CD4-positive, CD25-positive, alpha-beta regulatory T cell (primary cell): ENCODE measurements around the gene HSD17B4. TPM values are rescaled to one million over a fixed set of nuclear protein-coding genes. Genes with fewer than 3 reads are reported as not detected.
A peak's percentile ranks its signal among the peaks of the same experiment; 100 is the strongest.
"Not testable (repeated sequence)": the region's sequence is repeated elsewhere in the genome, so short reads cannot be mapped to it uniquely, and the experiment has no call there.

ENCODE experiments used
- ATAC-seq, 2 donors: fragments of 150-1000 bp; cut with Tn5 transposase; one replicate each; pipeline ENCODE4 v1.10.0; 2021; ENCODE audit warnings: low read depth in 2 of 2, moderate number of reproducible peaks in 2 of 2, moderate library complexity in 1 of 2
- DNase-seq, 3 donors: peaks; one replicate each; pipeline versions ENCODE4 v3.0.0 to v3.0.0-alpha.2; 2012 to 2022; ENCODE audit warnings: mixed read lengths in 1 of 3
- H3K27ac ChIP-seq: one replicate; pipeline ENCODE4 v1.7.0; 2013; ENCODE audit warnings: mild to moderate bottlenecking, low read length; ENCODE audit not compliant: insufficient read depth, poor library complexity, severe bottlenecking
- H3K27me3 ChIP-seq: one replicate; pipeline ENCODE4 v1.7.0; 2013; ENCODE audit warnings: low read length; ENCODE audit not compliant: control insufficient read depth, insufficient read depth
- H3K36me3 ChIP-seq: one replicate; pipeline ENCODE4 v1.7.0; 2013; ENCODE audit warnings: mild to moderate bottlenecking, low read length, moderate library complexity; ENCODE audit not compliant: control insufficient read depth, insufficient read depth
- H3K4me1 ChIP-seq: 2 replicates; pipeline ENCODE4 v1.7.0; 2013; ENCODE audit warnings: mild to moderate bottlenecking, low read length; ENCODE audit not compliant: insufficient read depth, control insufficient read depth, poor library complexity, severe bottlenecking
- H3K4me3 ChIP-seq: one replicate; pipeline ENCODE4 v1.7.0; 2013; ENCODE audit warnings: low read depth, mild to moderate bottlenecking, low read length, moderate library complexity
- H3K9me3 ChIP-seq, 2 experiments: 1 replicate in 1 of 2; 2 replicates in 1 of 2; pipeline ENCODE4 v1.7.0; 2013; ENCODE audit warnings: low read length in 2 of 2, mild to moderate bottlenecking in 1 of 2, moderate library complexity in 1 of 2; ENCODE audit not compliant: control insufficient read depth in 2 of 2
- H3K27ac Mint-ChIP-seq, 3 donors: one replicate each; pipeline ENCODE4 v1.8.0; 2020 to 2022; ENCODE audit warnings: mild to moderate bottlenecking in 3 of 3, mixed read lengths in 3 of 3, moderate library complexity in 2 of 3
- H3K27me3 Mint-ChIP-seq: one replicate; pipeline ENCODE4 v1.8.0; 2022; ENCODE audit warnings: mild to moderate bottlenecking, mixed read lengths
- H3K36me3 Mint-ChIP-seq: one replicate; pipeline ENCODE4 v1.8.0; 2020; ENCODE audit warnings: mixed read lengths
- H3K4me1 Mint-ChIP-seq, 4 donors: one replicate each; pipeline ENCODE4 v1.8.0; 2020 to 2022; ENCODE audit warnings: mixed read lengths in 4 of 4, mild to moderate bottlenecking in 1 of 4
- H3K4me3 Mint-ChIP-seq, 4 donors: one replicate each; pipeline ENCODE4 v1.8.0; 2020 to 2022; ENCODE audit warnings: mild to moderate bottlenecking in 4 of 4, mixed read lengths in 4 of 4, moderate library complexity in 3 of 4
- H3K9me3 Mint-ChIP-seq, 7 donors: one replicate each; pipeline ENCODE4 v1.8.0; 2020 to 2022; ENCODE audit warnings: mixed read lengths in 7 of 7, mild to moderate bottlenecking in 3 of 7, moderate library complexity in 2 of 7
- polyA plus RNA-seq, 4 donors: library from polyadenylated mRNA; unstranded; fragments of 300-500 nt; fragmentation: Illumina TruSeq; gene quantifications; one replicate each; pipeline ENCODE4 v1.2.3, GENCODE V29; 2021
- total RNA-seq: library from RNA; stranded (reverse); gene quantifications from one replicate; pipeline ENCODE4 v1.2.3, GENCODE V29; 2022

HSD17B4 gene
- total and polyA plus RNA-seq, 5 donors from 2014 or later, result 31.3 to 73.3 (median 37.2) TPM

- DNase-seq (no peak), ATAC-seq (no peak)
- H3K27ac ChIP-seq, result no peak overlapping the region
- no peak overlapping the region for H3K4me3 Mint-ChIP-seq
- no peak overlapping the region for H3K27ac Mint-ChIP-seq
- H3K36me3 ChIP-seq, result peaks cover 19% of the 10 kb centered on the region
- no peaks in the 10 kb centered on the region for H3K4me1 ChIP-seq
- H3K4me3 ChIP-seq, result no peak overlapping the region
- H3K27me3 Mint-ChIP-seq, result no peaks in the 10 kb centered on the region
- H3K9me3 ChIP-seq, result no peaks in the 10 kb centered on the region
- peaks cover 0 to 5% (median under 1%) of the 10 kb centered on the region in 4 donors for H3K4me1 Mint-ChIP-seq
- no peaks in the 10 kb centered on the region for H3K27me3 ChIP-seq
- H3K9me3 Mint-ChIP-seq, result peaks cover 0 to 5% (median 0%) of the 10 kb centered on the region in 7 donors
- peaks cover 67% of the 10 kb centered on the region for H3K36me3 Mint-ChIP-seq
Measured at GRCh38 chr5:119512277-119512676, 60.0 kb downstream of the HSD17B4 start.

GRCh38 chr5:119515192-119515591 lies 62.9 kb downstream of the HSD17B4 start:
- Histone ChIP-seq H3K4me1 (no peaks in the 10 kb centered on the region), H3K36me3 (peaks cover 10% of the 10 kb centered on the region), H3K4me3 (no peak overlapping the region), H3K27me3 (no peaks in the 10 kb centered on the region), H3K9me3 (no peaks in the 10 kb centered on the region), H3K27ac (no peak overlapping the region)
- Mint-ChIP-seq H3K36me3 (peaks cover 61% of the 10 kb centered on the region), H3K9me3 (peaks cover 0 to 5% (median 0%) of the 10 kb centered on the region in 7 donors), H3K27me3 (no peaks in the 10 kb centered on the region), H3K4me1 (peaks cover 0 to 5% (median 0%) of the 10 kb centered on the region in 4 donors), H3K4me3 (no peak overlapping the region), H3K27ac (peak overlapping the region in 1 of 3 donors; percentile 66)
- DNase-seq, result no peak
- no peak for ATAC-seq

GRCh38 chr5:119517115-119517514 lies 64.8 kb downstream of the HSD17B4 start:
- ATAC-seq, H3K9me3 Mint-ChIP-seq, H3K27ac Mint-ChIP-seq, H3K27me3 ChIP-seq, H3K27me3 Mint-ChIP-seq, H3K9me3 ChIP-seq, H3K4me1 ChIP-seq, H3K27ac ChIP-seq, H3K36me3 ChIP-seq, H3K4me3 Mint-ChIP-seq, DNase-seq, H3K4me3 ChIP-seq, H3K4me1 Mint-ChIP-seq: not testable (repeated sequence)
- H3K36me3 Mint-ChIP-seq, result peaks cover 56% of the 10 kb centered on the region

GRCh38 chr5:119521232-119521631 lies 68.9 kb downstream of the HSD17B4 start:
- no peak overlapping the region for H3K4me3 Mint-ChIP-seq
- no peak overlapping the region for H3K27ac Mint-ChIP-seq
- H3K4me1 ChIP-seq, result no peaks in the 10 kb centered on the region
- peaks cover 0 to 6% (median 1%) of the 10 kb centered on the region in 7 donors for H3K9me3 Mint-ChIP-seq
- no peaks in the 10 kb centered on the region for H3K27me3 Mint-ChIP-seq
- peaks cover 3% of the 10 kb centered on the region for H3K36me3 ChIP-seq
- H3K27me3 ChIP-seq, result no peaks in the 10 kb centered on the region
- H3K27ac ChIP-seq, result no peak overlapping the region
- no peaks in the 10 kb centered on the region for H3K9me3 ChIP-seq
- ATAC-seq (no peak), DNase-seq (no peak)
- peaks cover 40% of the 10 kb centered on the region for H3K36me3 Mint-ChIP-seq
- peaks cover 0 to 5% (median under 1%) of the 10 kb centered on the region in 4 donors for H3K4me1 Mint-ChIP-seq
- H3K4me3 ChIP-seq, result no peak overlapping the region

GRCh38 chr5:119522841-119523240 lies 70.5 kb downstream of the HSD17B4 start:
- Histone ChIP-seq H3K9me3 (no peaks in the 10 kb centered on the region), H3K4me1 (no peaks in the 10 kb centered on the region), H3K27me3 (no peaks in the 10 kb centered on the region), H3K4me3 (no peak overlapping the region), H3K36me3 (peaks cover 11% of the 10 kb centered on the region), H3K27ac (no peak overlapping the region)
- Mint-ChIP-seq H3K4me3 (no peak overlapping the region), H3K27ac (peak overlapping the region in 1 of 3 donors; percentile 63), H3K9me3 (peaks cover 0 to 6% (median 1%) of the 10 kb centered on the region in 7 donors), H3K4me1 (peaks cover 0 to 2% (median 0%) of the 10 kb centered on the region in 4 donors), H3K27me3 (no peaks in the 10 kb centered on the region), H3K36me3 (peaks cover 37% of the 10 kb centered on the region)
- ATAC-seq (no peak), DNase-seq (no peak)

- Mint-ChIP-seq H3K4me3 (no peak overlapping the region), H3K36me3 (peaks cover 32% of the 10 kb centered on the region), H3K4me1 (peaks cover 0 to 2% (median 0%) of the 10 kb centered on the region in 4 donors), H3K27ac (no peak overlapping the region), H3K9me3 (peaks cover 0 to 6% (median 1%) of the 10 kb centered on the region in 7 donors), H3K27me3 (no peaks in the 10 kb centered on the region)
- DNase-seq (no peak), ATAC-seq (no peak)
- Histone ChIP-seq H3K4me1 (no peaks in the 10 kb centered on the region), H3K27ac (no peak overlapping the region), H3K27me3 (no peaks in the 10 kb centered on the region), H3K9me3 (no peaks in the 10 kb centered on the region), H3K36me3 (peaks cover 16% of the 10 kb centered on the region), H3K4me3 (no peak overlapping the region)
Measured at GRCh38 chr5:119524485-119524884, 72.2 kb downstream of the HSD17B4 start.

GRCh38 chr5:119527351-119527750 lies 75.1 kb downstream of the HSD17B4 start:
- Mint-ChIP-seq H3K4me3 (no peak overlapping the region), H3K27me3 (no peaks in the 10 kb centered on the region), H3K9me3 (peaks cover 0 to 1% (median 0%) of the 10 kb centered on the region in 7 donors), H3K4me1 (peaks cover 0 to 2% (median 0%) of the 10 kb centered on the region in 4 donors), H3K36me3 (peaks cover 24% of the 10 kb centered on the region), H3K27ac (no peak overlapping the region)
- DNase-seq, result no peak
- peaks cover 21% of the 10 kb centered on the region for H3K36me3 ChIP-seq
- no peak overlapping the region for H3K4me3 ChIP-seq
- H3K27me3 ChIP-seq, result no peaks in the 10 kb centered on the region
- no peak for ATAC-seq
- no peaks in the 10 kb centered on the region for H3K9me3 ChIP-seq
- no peaks in the 10 kb centered on the region for H3K4me1 ChIP-seq
- no peak overlapping the region for H3K27ac ChIP-seq

GRCh38 chr5:119529811-119530210 lies 77.5 kb downstream of the HSD17B4 start:
- ATAC-seq (no peak), DNase-seq (no peak)
- H3K9me3 ChIP-seq, result no peaks in the 10 kb centered on the region
- Mint-ChIP-seq H3K4me1 (peaks cover 0 to 2% (median under 1%) of the 10 kb centered on the region in 4 donors), H3K4me3 (no peak overlapping the region), H3K27ac (no peak overlapping the region), H3K27me3 (no peaks in the 10 kb centered on the region), H3K9me3 (peaks cover 0 to 2% (median 0%) of the 10 kb centered on the region in 7 donors), H3K36me3 (peaks cover 33% of the 10 kb centered on the region)
- no peak overlapping the region for H3K27ac ChIP-seq
- H3K4me1 ChIP-seq, result no peaks in the 10 kb centered on the region
- H3K4me3 ChIP-seq, result no peak overlapping the region
- peaks cover 21% of the 10 kb centered on the region for H3K36me3 ChIP-seq
- no peaks in the 10 kb centered on the region for H3K27me3 ChIP-seq
